Loucy (cell line): ENCODE measurements around the gene TOP2A.
"Not testable (repeated sequence)": the region's sequence is repeated elsewhere in the genome, so short reads cannot be mapped to it uniquely, and the experiment has no call there.

Source experiments
- H2AFZ ChIP-seq: fragments of 200-600 bp; sonication (generic); 2 replicates; pipeline ENCODE4 v1.6.0; 2016; ENCODE audit warnings: antibody characterized with exemption, mild to moderate bottlenecking, low read length, moderate library complexity
- H3F3A ChIP-seq: fragments of 200-600 bp; 2 replicates; pipeline ENCODE4 v1.6.0; 2016; ENCODE audit warnings: antibody characterized with exemption, low read depth, mild to moderate bottlenecking
- H3K27me3 ChIP-seq: fragments of 200-600 bp; sonication (generic); 2 replicates; pipeline ENCODE4 v1.6.1; 2014; ENCODE audit warnings: low read length, mild to moderate bottlenecking; ENCODE audit not compliant: insufficient read depth, poor library complexity, severe bottlenecking
- H3K36me3 ChIP-seq: fragments of 200-600 bp; sonication (generic); 2 replicates; pipeline ENCODE4 v1.6.1; 2016; ENCODE audit warnings: low read length; ENCODE audit not compliant: insufficient read depth
- H3K4me1 ChIP-seq: fragments of 200-600 bp; sonication (generic); 2 replicates; pipeline ENCODE4 v1.5.1; 2014; ENCODE audit warnings: low read length, mild to moderate bottlenecking; ENCODE audit not compliant: insufficient read depth, poor library complexity, severe bottlenecking
- H3K4me2 ChIP-seq: fragments of 200-600 bp; sonication (generic); 2 replicates; pipeline ENCODE4 v1.6.0; 2014; ENCODE audit warnings: antibody characterized with exemption, low read length, low read depth, mild to moderate bottlenecking; ENCODE audit not compliant: poor library complexity, severe bottlenecking
- H3K4me3 ChIP-seq: fragments of 200-600 bp; sonication (generic); 2 replicates; pipeline ENCODE4 v1.5.1; 2014; ENCODE audit warnings: low read length, mild to moderate bottlenecking, mixed read lengths; ENCODE audit not compliant: poor library complexity, severe bottlenecking
- H3K79me2 ChIP-seq: fragments of 200-600 bp; sonication (generic); 2 replicates; pipeline ENCODE4 v1.6.1; 2014; ENCODE audit warnings: low read length; ENCODE audit not compliant: insufficient read depth
- H3K9ac ChIP-seq: fragments of 200-600 bp; sonication (generic); 2 replicates; pipeline ENCODE4 v1.6.0; 2014; ENCODE audit warnings: mild to moderate bottlenecking, low read depth, low read length, moderate library complexity; ENCODE audit not compliant: poor library complexity, severe bottlenecking
- H3K9me2 ChIP-seq: fragments of 200-600 bp; sonication (generic); replicated peaks from 2 replicates; pipeline ENCODE4 v1.6.1; 2016; ENCODE audit warnings: low read depth, low read length, mixed read lengths
- H3K9me3 ChIP-seq: fragments of 200-600 bp; sonication (generic); 2 replicates; pipeline ENCODE4 v1.6.1; 2014; ENCODE audit warnings: mild to moderate bottlenecking, antibody characterized with exemption, low read length, low read depth; ENCODE audit not compliant: insufficient read depth
- H4K20me1 ChIP-seq: fragments of 200-600 bp; sonication (generic); 2 replicates; pipeline ENCODE4 v1.6.0; 2014; ENCODE audit warnings: antibody characterized with exemption, low read length, mild to moderate bottlenecking; ENCODE audit not compliant: insufficient read depth, poor library complexity, severe bottlenecking
- EZH2phosphoT487 ChIP-seq: fragments of 200-600 bp; IDR thresholded peaks from 2 replicates; pipeline ENCODE4 v1.6.1; 2018; ENCODE audit warnings: antibody characterized with exemption, mild to moderate bottlenecking, moderate library complexity, borderline replicate concordance
- TF ChIP-seq, protein P1 (sequence below): fragments of 200-600 bp; sonication (generic); conservative IDR thresholded peaks from 2 replicates; pipeline ENCODE4 v1.5.1; 2014; ENCODE audit warnings: mild to moderate bottlenecking, antibody characterized with exemption, low read length

TOP2A gene

DNA sequence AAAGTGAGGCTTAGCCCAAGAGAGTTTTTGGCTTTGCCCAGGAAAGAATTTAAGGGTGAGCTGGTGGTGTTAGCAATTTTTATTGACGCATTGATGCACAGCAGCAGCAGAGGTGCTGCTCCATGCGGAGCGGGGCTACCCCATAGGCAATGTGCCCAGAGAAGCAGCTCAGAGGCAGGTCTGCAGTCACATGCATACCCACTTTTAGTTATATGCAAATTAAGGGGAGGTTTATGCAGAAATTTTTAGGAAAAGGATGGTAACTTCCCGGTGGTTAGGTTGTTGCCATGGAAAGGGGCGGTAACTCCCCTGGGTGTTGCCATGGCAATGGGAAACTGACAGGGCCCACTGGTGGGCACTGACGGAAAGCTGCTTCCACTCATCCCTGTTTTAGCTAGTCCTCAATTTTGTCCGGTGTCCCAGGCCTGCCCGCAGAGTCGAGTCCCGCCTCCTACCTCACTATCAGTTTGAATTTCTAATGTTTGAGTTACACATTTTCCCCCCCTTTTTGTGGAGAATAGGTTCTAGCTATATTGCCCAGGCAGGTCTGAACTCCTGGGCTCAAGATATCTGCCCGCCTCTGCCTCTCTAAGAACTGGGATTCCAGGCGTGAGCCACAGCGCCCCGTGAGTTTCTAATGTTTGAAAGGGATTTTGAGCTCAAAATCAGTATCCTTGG lies 42.7 kb downstream of the TOP2A start:
- TF ChIP-seq EZH2phosphoT487, result no peak
- TF ChIP-seq, protein P1, sequence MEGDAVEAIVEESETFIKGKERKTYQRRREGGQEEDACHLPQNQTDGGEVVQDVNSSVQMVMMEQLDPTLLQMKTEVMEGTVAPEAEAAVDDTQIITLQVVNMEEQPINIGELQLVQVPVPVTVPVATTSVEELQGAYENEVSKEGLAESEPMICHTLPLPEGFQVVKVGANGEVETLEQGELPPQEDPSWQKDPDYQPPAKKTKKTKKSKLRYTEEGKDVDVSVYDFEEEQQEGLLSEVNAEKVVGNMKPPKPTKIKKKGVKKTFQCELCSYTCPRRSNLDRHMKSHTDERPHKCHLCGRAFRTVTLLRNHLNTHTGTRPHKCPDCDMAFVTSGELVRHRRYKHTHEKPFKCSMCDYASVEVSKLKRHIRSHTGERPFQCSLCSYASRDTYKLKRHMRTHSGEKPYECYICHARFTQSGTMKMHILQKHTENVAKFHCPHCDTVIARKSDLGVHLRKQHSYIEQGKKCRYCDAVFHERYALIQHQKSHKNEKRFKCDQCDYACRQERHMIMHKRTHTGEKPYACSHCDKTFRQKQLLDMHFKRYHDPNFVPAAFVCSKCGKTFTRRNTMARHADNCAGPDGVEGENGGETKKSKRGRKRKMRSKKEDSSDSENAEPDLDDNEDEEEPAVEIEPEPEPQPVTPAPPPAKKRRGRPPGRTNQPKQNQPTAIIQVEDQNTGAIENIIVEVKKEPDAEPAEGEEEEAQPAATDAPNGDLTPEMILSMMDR, result no peak
- no peaks in the 10 kb centered on the region for H3K27me3 ChIP-seq

GRCh38 chr17:40373999-40374398 lies 43.7 kb downstream of the TOP2A start:
- Histone ChIP-seq H3K79me2 (no peaks in the 10 kb centered on the region), H3K36me3 (no peaks in the 10 kb centered on the region), H3K4me1 (peaks cover 16% of the 10 kb centered on the region), H3F3A (no peaks in the 10 kb centered on the region), H3K4me2 (no peak overlapping the region), H3K27me3 (no peaks in the 10 kb centered on the region), H4K20me1 (no peaks in the 10 kb centered on the region), H3K9me3 (no peaks in the 10 kb centered on the region), H3K9me2 (no peaks in the 10 kb centered on the region), H3K4me3 (no peak overlapping the region), H3K9ac (no peak overlapping the region), H2AFZ (no peak overlapping the region)
- TF ChIP-seq, protein P1, result no peak
- TF ChIP-seq EZH2phosphoT487, result no peak

More for the DNA sequence above, 42.7 kb downstream of the TOP2A start:
- Histone ChIP-seq H3F3A (no peaks in the 10 kb centered on the region), H4K20me1 (no peaks in the 10 kb centered on the region), H2AFZ (no peak overlapping the region), H3K9ac (no peak overlapping the region), H3K9me2 (no peaks in the 10 kb centered on the region), H3K79me2 (no peaks in the 10 kb centered on the region), H3K36me3 (no peaks in the 10 kb centered on the region), H3K9me3 (no peaks in the 10 kb centered on the region), H3K4me2 (no peak overlapping the region), H3K4me3 (no peak overlapping the region), H3K4me1 (peaks cover 16% of the 10 kb centered on the region)

DNA sequence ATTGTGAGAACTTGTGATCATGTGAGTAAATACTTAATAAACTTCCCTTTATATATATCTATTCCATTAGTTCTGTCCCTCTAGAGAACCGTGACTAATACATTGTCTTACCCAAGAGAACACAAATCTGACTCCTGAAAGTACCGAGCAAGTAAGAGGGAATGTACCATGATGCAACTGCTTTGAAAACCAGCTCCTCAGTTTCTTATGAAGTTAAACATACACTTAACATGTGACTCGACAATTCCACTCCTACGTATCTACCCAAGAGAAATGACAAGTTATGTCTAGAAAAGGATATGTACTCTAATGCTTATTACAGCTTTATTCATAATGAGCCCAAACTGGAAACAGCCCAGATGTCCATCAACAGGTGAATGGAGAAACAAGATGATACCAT lies 44.4 kb downstream of the TOP2A start:
- no peak for TF ChIP-seq EZH2phosphoT487
- TF ChIP-seq, protein P1, result no peak
- H3K4me2 ChIP-seq, result no peak overlapping the region
- no peak overlapping the region for H3K9ac ChIP-seq
- H3K27me3 ChIP-seq, result no peaks in the 10 kb centered on the region
- no peaks in the 10 kb centered on the region for H3K9me2 ChIP-seq
- H2AFZ ChIP-seq, result no peak overlapping the region
- no peaks in the 10 kb centered on the region for H3K79me2 ChIP-seq
- peaks cover 16% of the 10 kb centered on the region for H3K4me1 ChIP-seq
- no peaks in the 10 kb centered on the region for H3K36me3 ChIP-seq
- no peak overlapping the region for H3K4me3 ChIP-seq
- no peaks in the 10 kb centered on the region for H3F3A ChIP-seq
- no peaks in the 10 kb centered on the region for H3K9me3 ChIP-seq
- H4K20me1 ChIP-seq, result no peaks in the 10 kb centered on the region

DNA sequence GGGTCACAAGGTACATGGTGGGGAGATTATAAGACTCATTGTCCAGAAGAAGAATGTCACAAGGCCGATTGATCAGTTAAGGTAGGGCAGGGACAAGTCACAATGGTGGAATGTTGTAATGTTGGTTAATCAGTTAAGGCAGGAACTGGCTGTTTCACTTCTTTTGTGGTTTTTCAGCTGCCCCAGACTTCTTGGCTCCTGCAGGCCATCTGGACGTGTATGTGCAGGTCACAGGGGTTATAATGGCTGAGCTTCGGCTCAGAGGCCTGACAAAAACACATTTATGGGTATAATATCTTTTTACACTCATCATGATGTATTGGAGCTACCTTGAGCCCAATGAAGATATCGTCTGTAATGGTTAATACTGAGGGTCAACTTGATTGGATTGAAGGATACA lies 45.1 kb downstream of the TOP2A start:
- Histone ChIP-seq H3K4me1 (peaks cover 16% of the 10 kb centered on the region), H3K4me2 (peak overlapping the region; percentile 26), H3K4me3 (peak overlapping the region; percentile 17)
- not testable (repeated sequence) for H3K27me3 ChIP-seq, H3K9ac ChIP-seq, H3K36me3 ChIP-seq, H3K9me2 ChIP-seq, H3K79me2 ChIP-seq, H3K9me3 ChIP-seq, H4K20me1 ChIP-seq, H2AFZ ChIP-seq, H3F3A ChIP-seq
